Measurements from ENCODE around the gene TAC4. TPM values are rescaled to one million over a fixed set of nuclear protein-coding genes. Genes with fewer than 3 reads are reported as not detected.

The TAC4 gene
- total and polyA plus RNA-seq, 9 of the 15 experiments (the other 6 are each of a cell fraction or from before 2014, with no cell fraction given), result 0.17 TPM; not detected in 8

DNA sequence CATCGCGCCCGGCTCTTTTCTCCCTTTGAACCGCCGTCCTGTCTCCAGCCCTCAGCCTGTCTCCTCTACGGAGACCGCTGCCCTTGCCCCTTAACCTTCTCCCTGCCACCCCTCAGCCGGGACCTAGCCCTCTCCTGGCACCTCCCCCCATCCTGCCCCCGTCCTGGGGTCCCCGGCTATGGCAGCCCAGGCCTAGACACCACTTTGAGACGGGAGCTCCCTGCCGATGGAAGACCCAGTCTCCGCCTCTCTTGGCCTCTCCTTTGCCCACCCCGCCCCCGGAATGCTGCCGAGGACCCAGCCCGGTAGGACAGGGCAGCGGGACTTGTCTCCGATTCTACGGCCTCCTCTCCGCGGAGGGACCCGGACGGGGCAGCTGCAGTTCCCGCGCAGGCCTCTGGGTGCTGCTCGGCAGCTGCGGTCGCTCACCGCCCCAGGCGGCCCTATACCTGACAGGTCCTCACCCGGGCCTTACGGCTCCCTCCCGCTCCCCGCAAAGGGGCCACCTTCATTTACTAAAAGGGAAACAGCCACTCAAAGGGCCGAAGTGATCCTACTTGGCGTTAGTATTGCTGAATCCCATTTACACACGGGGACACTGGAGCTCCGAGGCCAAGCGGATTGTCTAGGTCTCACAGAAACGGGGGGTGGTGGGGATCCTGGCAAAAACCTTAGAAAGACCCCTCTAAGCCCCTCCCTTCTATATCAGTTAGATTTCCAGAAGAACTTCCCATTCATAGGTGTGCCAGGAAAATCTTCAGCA is 32.6 kb upstream of the TAC4 start (continued):
- TF ChIP-seq FOXM1 (IDR thresholded peaks at IDR 0.05; ENCODE audit: low read depth) (no peak), FOXM1 (CRISPR knock-in tag; IDR thresholded peaks at IDR 0.05; ENCODE audit: low read depth) (no peak), ZNF668 (CRISPR knock-in tag; IDR thresholded peaks at IDR 0.05) (no peak), CREM (IDR thresholded peaks at IDR 0.05; ENCODE audit: low read depth) (peak; percentile 9; the same call in 1 of the 2 replicates), MAFK (IDR thresholded peaks at IDR 0.05; ENCODE audit: low read length) (no peak), YY1 (IDR thresholded peaks at IDR 0.05; ENCODE audit: borderline replicate concordance in 1 of 3, control insufficient read depth in 1 of 3, extremely low read depth in 1 of 3, insufficient read depth in 3 of 3, insufficient read length in 1 of 3, insufficient replicate concordance in 2 of 3, low read depth in 1 of 3, low read length in 2 of 3) (peak in 1 of 3 experiments; percentile 12), RAD21 (CRISPR knock-in tag; conservative IDR thresholded peaks at IDR 0.05 in 1 of 2, IDR thresholded peaks at IDR 0.05 in 1 of 2) (peak; percentile 73 to 89), CHD4 (IDR thresholded peaks at IDR 0.05; ENCODE audit: insufficient read depth, insufficient replicate concordance, low read depth, low read length, poor library complexity, severe bottlenecking) (no peak), BRCA1 (IDR thresholded peaks at IDR 0.05) (no peak), BRCA1 (CRISPR knock-in tag; IDR thresholded peaks at IDR 0.05) (no peak), SRSF1 (IDR thresholded peaks at IDR 0.05; ENCODE audit: low read depth, low read length) (no peak), RHOXF2B (CRISPR knock-in tag; conservative IDR thresholded peaks at IDR 0.05) (no peak), C11orf30 (IDR thresholded peaks at IDR 0.05; ENCODE audit: low read depth) (no peak), ARNT (IDR thresholded peaks at IDR 0.05) (no peak), HCFC1 (IDR thresholded peaks at IDR 0.05; ENCODE audit: low read depth, low read length) (0 out of 2 replicates have a peak, but pooled peaks have one; percentile 19), CEBPB (tag; IDR thresholded peaks at IDR 0.05) (no peak), STAG1 (CRISPR knock-in tag; IDR thresholded peaks at IDR 0.05; ENCODE audit: borderline replicate concordance) (peak; percentile 46; the same call in 1 of the 2 replicates), ZNF12 (CRISPR knock-in tag; IDR thresholded peaks at IDR 0.05) (0 out of 2 replicates have a peak, but pooled peaks have one; percentile 20), CHAMP1 (IDR thresholded peaks at IDR 0.05) (no peak), CHCHD3 (CRISPR knock-in tag; IDR thresholded peaks at IDR 0.05) (no peak), HMG20A (CRISPR knock-in tag; conservative IDR thresholded peaks at IDR 0.05) (no peak), ESRRA (IDR thresholded peaks at IDR 0.05; ENCODE audit: borderline replicate concordance, low read depth) (peak; percentile 25; the same call in 1 of the 2 replicates), NFYB (IDR thresholded peaks at IDR 0.05; ENCODE audit: extremely low read depth, insufficient read length) (no peak), KLF16 (IDR thresholded peaks at IDR 0.05) (peak; percentile 28; the same call in 1 of the 2 replicates), SPI1 (IDR thresholded peaks at IDR 0.05; ENCODE audit: borderline replicate concordance, low read depth, low read length) (no peak)
- TF ChIP-seq, protein P1, sequence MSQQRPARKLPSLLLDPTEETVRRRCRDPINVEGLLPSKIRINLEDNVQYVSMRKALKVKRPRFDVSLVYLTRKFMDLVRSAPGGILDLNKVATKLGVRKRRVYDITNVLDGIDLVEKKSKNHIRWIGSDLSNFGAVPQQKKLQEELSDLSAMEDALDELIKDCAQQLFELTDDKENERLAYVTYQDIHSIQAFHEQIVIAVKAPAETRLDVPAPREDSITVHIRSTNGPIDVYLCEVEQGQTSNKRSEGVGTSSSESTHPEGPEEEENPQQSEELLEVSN (IDR thresholded peaks at IDR 0.05; ENCODE audit: borderline replicate concordance in 1 of 2, extremely low read depth in 1 of 2, insufficient read depth in 1 of 2, insufficient read length in 1 of 2, low read depth in 1 of 2, low read length in 1 of 2, poor library complexity in 1 of 2, severe bottlenecking in 1 of 2), result peak in 1 of 2 experiments; percentile 6

Data from K562 (cell line).